Neural cell (in vitro differentiated cells): ENCODE measurements around the gene ZIK1. TPM values are rescaled to one million over a fixed set of nuclear protein-coding genes. Genes with fewer than 3 reads are reported as not detected.
A peak's percentile ranks its signal among the peaks of the same experiment; 100 is the strongest.

Experiments used
- H2AFZ ChIP-seq: fragments of 200-600, 300-800 bp; sonication (generic), shearing (Covaris generic); 2 replicates; pipeline ENCODE4 v1.6.0; 2014; ENCODE audit warnings: low read depth, mild to moderate bottlenecking, antibody characterized with exemption, low read length, moderate library complexity
- H3F3A ChIP-seq: fragments of 200-600 bp; shearing (Covaris generic); 2 replicates; pipeline ENCODE4 v1.6.1; 2016; ENCODE audit warnings: mild to moderate bottlenecking, moderate library complexity, mixed read lengths, antibody characterized with exemption, low read length; ENCODE audit not compliant: insufficient read depth, poor library complexity, severe bottlenecking
- H3K27ac ChIP-seq: fragments of 200-600, 300-800 bp; sonication (generic), shearing (Covaris generic); 2 replicates; pipeline ENCODE4 v1.5.1; 2014; ENCODE audit warnings: mild to moderate bottlenecking, low read length, moderate library complexity
- H3K27me3 ChIP-seq: fragments of 300-800, 200-600 bp; sonication (generic), shearing (Covaris generic); 2 replicates; pipeline ENCODE4 v1.6.0; 2014; ENCODE audit warnings: mild to moderate bottlenecking, low read depth, low read length, moderate library complexity; ENCODE audit not compliant: insufficient read depth
- H3K36me3 ChIP-seq: fragments of 300-800, 200-600 bp; sonication (generic), shearing (Covaris generic); 2 replicates; pipeline ENCODE4 v1.5.1; 2014; ENCODE audit warnings: mild to moderate bottlenecking, antibody characterized with exemption, low read length, moderate library complexity; ENCODE audit not compliant: insufficient read depth
- H3K4me2 ChIP-seq: fragments of 300-800, 200-600 bp; sonication (generic), shearing (Covaris generic); 2 replicates; pipeline ENCODE4 v1.6.0; 2014; ENCODE audit warnings: mild to moderate bottlenecking, low read length
- H3K4me3 ChIP-seq: fragments of 300-800, 200-600 bp; sonication (generic), shearing (Covaris generic); 2 replicates; pipeline ENCODE4 v1.5.1; 2014; ENCODE audit warnings: mild to moderate bottlenecking, low read length, moderate library complexity
- H3K79me2 ChIP-seq: fragments of 200-600 bp; shearing (Covaris generic); replicated peaks from 2 replicates; pipeline ENCODE4 v1.6.0; 2014; ENCODE audit warnings: mild to moderate bottlenecking, low read length, moderate library complexity; ENCODE audit not compliant: insufficient read depth
- H3K9ac ChIP-seq: fragments of 300-800, 200-600 bp; sonication (generic), shearing (Covaris generic); 2 replicates; pipeline ENCODE4 v1.6.1; 2016; ENCODE audit warnings: mild to moderate bottlenecking, low read length, mixed read lengths
- H3K9me2 ChIP-seq: fragments of 200-600 bp; shearing (Covaris generic); 2 replicates; pipeline ENCODE4 v1.6.1; 2016; ENCODE audit warnings: mild to moderate bottlenecking, low read length, mixed read lengths; ENCODE audit not compliant: insufficient read depth
- H3K9me3 ChIP-seq: fragments of 200-600, 300-800 bp; sonication (generic), shearing (Covaris generic); 2 replicates; pipeline ENCODE4 v1.6.1; 2016; ENCODE audit warnings: mild to moderate bottlenecking, mixed run types, low read length, moderate library complexity, mixed read lengths
- H4K20me1 ChIP-seq: fragments of 200-600 bp; shearing (Covaris generic); 2 replicates; pipeline ENCODE4 v1.6.1; 2016; ENCODE audit warnings: mild to moderate bottlenecking, mixed run types; ENCODE audit not compliant: insufficient read depth
- EP300 ChIP-seq: fragments of 450-650 bp; conservative IDR thresholded peaks from 2 replicates; pipeline ENCODE4 v1.6.1; 2014; ENCODE audit warnings: antibody characterized with exemption, mild to moderate bottlenecking, moderate library complexity; ENCODE audit not compliant: poor library complexity, severe bottlenecking
- EZH2 ChIP-seq: fragments of 200-600, 300-800 bp; shearing (Covaris generic), sonication (generic); IDR thresholded peaks from 2 replicates; pipeline ENCODE4 v1.6.1; 2014; ENCODE audit warnings: antibody characterized with exemption, low read length, borderline replicate concordance, mild to moderate bottlenecking; ENCODE audit not compliant: insufficient read depth, poor library complexity, severe bottlenecking
- MXI1 ChIP-seq: fragments of 450-650 bp; conservative IDR thresholded peaks from 2 replicates; pipeline ENCODE4 v1.6.1; 2014; ENCODE audit warnings: antibody characterized with exemption, mild to moderate bottlenecking; ENCODE audit not compliant: poor library complexity, severe bottlenecking
- POLR2AphosphoS5 ChIP-seq: IDR thresholded peaks from 2 replicates; pipeline ENCODE4 v1.6.1; 2012
- RAD21 ChIP-seq: fragments of 450-650 bp; conservative IDR thresholded peaks from 2 replicates; pipeline ENCODE4 v1.6.1; 2014; ENCODE audit warnings: antibody characterized with exemption, mild to moderate bottlenecking, moderate library complexity
- SMC3 ChIP-seq: fragments of 450-650 bp; conservative IDR thresholded peaks from 2 replicates; pipeline ENCODE4 v1.6.1; 2014; ENCODE audit warnings: antibody characterized with exemption, mild to moderate bottlenecking, moderate library complexity; ENCODE audit not compliant: poor library complexity
- TAF1 ChIP-seq: IDR thresholded peaks from 2 replicates; pipeline ENCODE4 v1.6.1; 2012; ENCODE audit warnings: low read depth
- polyA plus RNA-seq: library from polyadenylated mRNA; depleted of rRNA; stranded (reverse); fragments of >200 nt; gene quantifications from 2 replicates; pipeline ENCODE4 v1.2.3, GENCODE V29; 2014
- TF ChIP-seq, protein P1 (sequence below): IDR thresholded peaks from 2 replicates; pipeline ENCODE4 v1.6.1; 2012; ENCODE audit warnings: borderline replicate concordance
- TF ChIP-seq, protein P2 (sequence below): fragments of 450-650 bp; IDR thresholded peaks from 2 replicates; pipeline ENCODE4 v1.5.1; 2014; ENCODE audit warnings: antibody characterized with exemption, mild to moderate bottlenecking, moderate library complexity; ENCODE audit not compliant: poor library complexity, severe bottlenecking

Gene ZIK1
- polyA plus RNA-seq, 1 donor from 2014 or later, result 25.2 TPM

DNA sequence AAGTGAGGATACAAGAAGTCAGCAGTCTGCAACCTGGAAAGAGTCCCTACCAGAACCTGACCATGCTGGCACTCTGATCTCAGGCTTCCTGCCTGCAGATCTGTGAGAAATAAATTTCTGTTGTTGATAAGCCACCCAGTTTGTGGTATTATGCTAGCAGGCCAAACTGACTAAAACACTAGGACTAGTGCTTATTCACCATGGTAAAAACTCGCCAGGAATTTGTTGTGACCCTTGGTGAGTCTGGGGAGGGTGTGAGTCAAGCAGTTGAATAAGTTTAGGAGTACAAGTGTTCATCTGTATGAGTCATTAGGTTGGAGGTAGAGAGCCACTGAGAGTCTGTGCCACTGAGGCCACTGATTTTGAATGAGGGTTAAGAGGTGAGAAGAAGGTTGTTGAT is 3.6 kb downstream of the ZIK1 start:
- Histone ChIP-seq H3K4me2 (no peak overlapping the region), H3K4me3 (no peak overlapping the region)

DNA sequence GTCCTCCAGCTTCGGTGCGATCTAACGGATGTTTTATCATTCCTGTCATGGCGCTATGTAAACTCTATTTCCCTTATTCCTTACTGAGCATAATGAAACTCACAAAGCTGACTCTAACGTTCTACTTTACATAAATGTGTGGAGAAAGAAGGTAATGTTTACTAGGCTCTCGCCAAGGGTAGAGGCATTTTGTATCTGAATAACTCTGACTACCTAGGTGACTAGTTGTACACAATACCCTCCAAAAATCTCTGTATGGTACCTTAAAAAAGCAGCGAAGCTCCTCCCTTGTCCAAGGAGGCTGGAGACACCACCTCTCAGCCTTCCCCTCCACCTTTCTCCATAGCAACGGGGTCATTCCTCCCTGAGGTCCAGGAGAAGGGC is 15.4 kb downstream of the ZIK1 start:
- Histone ChIP-seq H3K36me3 (no peaks in the 10 kb centered on the region), H4K20me1 (no peaks in the 10 kb centered on the region), H3K79me2 (peaks cover 5% of the 10 kb centered on the region), H3K9ac (peak overlapping the region; percentile 25), H3F3A (no peaks in the 10 kb centered on the region), H3K27me3 (no peaks in the 10 kb centered on the region), H3K9me3 (no peaks in the 10 kb centered on the region), H3K9me2 (no peaks in the 10 kb centered on the region), H3K27ac (no peak overlapping the region), H2AFZ (peak overlapping the region; percentile 88), H3K4me3 (peak overlapping the region; percentile 94), H3K4me2 (peak overlapping the region; percentile 63)
- TF ChIP-seq, protein P1, sequence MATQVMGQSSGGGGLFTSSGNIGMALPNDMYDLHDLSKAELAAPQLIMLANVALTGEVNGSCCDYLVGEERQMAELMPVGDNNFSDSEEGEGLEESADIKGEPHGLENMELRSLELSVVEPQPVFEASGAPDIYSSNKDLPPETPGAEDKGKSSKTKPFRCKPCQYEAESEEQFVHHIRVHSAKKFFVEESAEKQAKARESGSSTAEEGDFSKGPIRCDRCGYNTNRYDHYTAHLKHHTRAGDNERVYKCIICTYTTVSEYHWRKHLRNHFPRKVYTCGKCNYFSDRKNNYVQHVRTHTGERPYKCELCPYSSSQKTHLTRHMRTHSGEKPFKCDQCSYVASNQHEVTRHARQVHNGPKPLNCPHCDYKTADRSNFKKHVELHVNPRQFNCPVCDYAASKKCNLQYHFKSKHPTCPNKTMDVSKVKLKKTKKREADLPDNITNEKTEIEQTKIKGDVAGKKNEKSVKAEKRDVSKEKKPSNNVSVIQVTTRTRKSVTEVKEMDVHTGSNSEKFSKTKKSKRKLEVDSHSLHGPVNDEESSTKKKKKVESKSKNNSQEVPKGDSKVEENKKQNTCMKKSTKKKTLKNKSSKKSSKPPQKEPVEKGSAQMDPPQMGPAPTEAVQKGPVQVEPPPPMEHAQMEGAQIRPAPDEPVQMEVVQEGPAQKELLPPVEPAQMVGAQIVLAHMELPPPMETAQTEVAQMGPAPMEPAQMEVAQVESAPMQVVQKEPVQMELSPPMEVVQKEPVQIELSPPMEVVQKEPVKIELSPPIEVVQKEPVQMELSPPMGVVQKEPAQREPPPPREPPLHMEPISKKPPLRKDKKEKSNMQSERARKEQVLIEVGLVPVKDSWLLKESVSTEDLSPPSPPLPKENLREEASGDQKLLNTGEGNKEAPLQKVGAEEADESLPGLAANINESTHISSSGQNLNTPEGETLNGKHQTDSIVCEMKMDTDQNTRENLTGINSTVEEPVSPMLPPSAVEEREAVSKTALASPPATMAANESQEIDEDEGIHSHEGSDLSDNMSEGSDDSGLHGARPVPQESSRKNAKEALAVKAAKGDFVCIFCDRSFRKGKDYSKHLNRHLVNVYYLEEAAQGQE, result no peak
- no peak for TF ChIP-seq EP300
- TF ChIP-seq TAF1, result no peak
- TF ChIP-seq MXI1, result no peak
- TF ChIP-seq SMC3, result no peak
- TF ChIP-seq POLR2AphosphoS5, result no peak
- TF ChIP-seq, protein P2, sequence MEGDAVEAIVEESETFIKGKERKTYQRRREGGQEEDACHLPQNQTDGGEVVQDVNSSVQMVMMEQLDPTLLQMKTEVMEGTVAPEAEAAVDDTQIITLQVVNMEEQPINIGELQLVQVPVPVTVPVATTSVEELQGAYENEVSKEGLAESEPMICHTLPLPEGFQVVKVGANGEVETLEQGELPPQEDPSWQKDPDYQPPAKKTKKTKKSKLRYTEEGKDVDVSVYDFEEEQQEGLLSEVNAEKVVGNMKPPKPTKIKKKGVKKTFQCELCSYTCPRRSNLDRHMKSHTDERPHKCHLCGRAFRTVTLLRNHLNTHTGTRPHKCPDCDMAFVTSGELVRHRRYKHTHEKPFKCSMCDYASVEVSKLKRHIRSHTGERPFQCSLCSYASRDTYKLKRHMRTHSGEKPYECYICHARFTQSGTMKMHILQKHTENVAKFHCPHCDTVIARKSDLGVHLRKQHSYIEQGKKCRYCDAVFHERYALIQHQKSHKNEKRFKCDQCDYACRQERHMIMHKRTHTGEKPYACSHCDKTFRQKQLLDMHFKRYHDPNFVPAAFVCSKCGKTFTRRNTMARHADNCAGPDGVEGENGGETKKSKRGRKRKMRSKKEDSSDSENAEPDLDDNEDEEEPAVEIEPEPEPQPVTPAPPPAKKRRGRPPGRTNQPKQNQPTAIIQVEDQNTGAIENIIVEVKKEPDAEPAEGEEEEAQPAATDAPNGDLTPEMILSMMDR, result no peak
- TF ChIP-seq RAD21, result no peak
- no peak for TF ChIP-seq EZH2

More for the DNA sequence above, 3.6 kb downstream of the ZIK1 start:
- H3K9me2 ChIP-seq, result no peaks in the 10 kb centered on the region
- H3K79me2 ChIP-seq, result peaks cover 20% of the 10 kb centered on the region
- H3K27me3 ChIP-seq, result no peaks in the 10 kb centered on the region
- no peak overlapping the region for H3K9ac ChIP-seq
- TF ChIP-seq, protein P2, result no peak
- TF ChIP-seq SMC3 (no peak), POLR2AphosphoS5 (no peak), EP300 (no peak), MXI1 (no peak), TAF1 (no peak), RAD21 (no peak), EZH2 (no peak)
- TF ChIP-seq, protein P1, result no peak
- peaks cover 46% of the 10 kb centered on the region for H3K36me3 ChIP-seq
- no peaks in the 10 kb centered on the region for H3F3A ChIP-seq
- no peak overlapping the region for H3K27ac ChIP-seq
- H4K20me1 ChIP-seq, result no peaks in the 10 kb centered on the region
- no peak overlapping the region for H2AFZ ChIP-seq
- peaks cover 51% of the 10 kb centered on the region for H3K9me3 ChIP-seq
